Erythroblast (primary cell): Measurements from ENCODE around the gene FOXJ3.

Experiments
- GATA1 ChIP-seq: IDR thresholded peaks from 2 replicates; pipeline ENCODE4 v1.6.1; 2011; ENCODE audit warnings: low read depth, mild to moderate bottlenecking, control low read depth, low read length, moderate library complexity
- POLR2A ChIP-seq: IDR thresholded peaks from 2 replicates; pipeline ENCODE4 v1.6.1; 2011; ENCODE audit warnings: mild to moderate bottlenecking, low read length

DNA sequence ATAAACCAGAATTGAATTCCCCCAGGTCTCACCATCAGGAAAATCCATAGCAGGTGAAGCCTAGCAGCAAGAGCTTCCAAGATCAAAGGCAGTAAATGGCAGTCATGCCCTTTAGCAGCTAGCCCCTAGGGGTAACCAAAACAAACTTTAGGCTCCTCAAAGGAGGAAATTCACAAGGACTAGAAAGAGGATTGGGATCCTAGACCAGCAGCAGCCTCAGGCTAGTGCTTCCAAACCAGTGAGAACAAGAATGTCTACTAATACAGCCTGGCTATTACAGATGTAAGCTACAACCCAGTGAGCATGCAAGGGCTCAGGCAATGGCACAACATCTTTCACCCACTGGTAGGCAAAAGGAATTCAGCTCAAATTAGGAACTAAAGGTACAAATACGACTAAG lies 34.4 kb upstream of the FOXJ3 start:
- TF ChIP-seq POLR2A (no peak), GATA1 (no peak)
